Keratinocyte (primary cell): Measurements from ENCODE around the gene TPCN1. TPM values are rescaled to one million over a fixed set of nuclear protein-coding genes. Genes with fewer than 3 reads are reported as not detected.

Experiments used
- DNase-seq: peaks from one replicate; pipeline ENCODE4 v3.0.0-alpha.2; 2011; ENCODE audit warnings: low read depth, missing footprints, low spot score
- FAIRE-seq: peaks from 2 replicates; lab custom pipeline; 2011; peaks lifted over from hg19 to GRCh38; lab: Jason Lieb, UNC
- H2AFZ ChIP-seq: 2 replicates; pipeline ENCODE4 v1.6.0; 2012; ENCODE audit warnings: low read length, control low read depth, inconsistent platforms; ENCODE audit not compliant: control insufficient read depth
- H3K27ac ChIP-seq: 2 replicates; pipeline ENCODE4 v1.5.1; 2011; ENCODE audit warnings: low read length; ENCODE audit not compliant: control insufficient read depth, insufficient read depth
- H3K27me3 ChIP-seq: 3 replicates; pipeline ENCODE4 v1.6.0; 2011; ENCODE audit warnings: low read length; ENCODE audit not compliant: control insufficient read depth, insufficient read depth; ENCODE audit errors: extremely low read depth
- H3K36me3 ChIP-seq, 2 experiments: 2 replicates in 1 of 2; 3 replicates in 1 of 2; pipeline ENCODE4 v1.5.1; 2011; ENCODE audit warnings: low read length in 2 of 2, mild to moderate bottlenecking in 1 of 2; ENCODE audit not compliant: control insufficient read depth in 2 of 2, insufficient read depth in 2 of 2; ENCODE audit errors: extremely low read depth in 1 of 2
- H3K4me1 ChIP-seq: 3 replicates; pipeline ENCODE4 v1.5.1; 2011; ENCODE audit warnings: low read length; ENCODE audit not compliant: control insufficient read depth, insufficient read depth; ENCODE audit errors: extremely low read depth
- H3K4me2 ChIP-seq: 3 replicates; pipeline ENCODE4 v1.6.0; 2011; ENCODE audit warnings: low read depth, low read length; ENCODE audit not compliant: control insufficient read depth, insufficient read depth; ENCODE audit errors: extremely low read depth
- H3K4me3 ChIP-seq, 3 experiments: fragments of 200-600 bp in 1 of 3; sonication (generic) in 1 of 3; 2 replicates in 2 of 3; 3 replicates in 1 of 3; pipeline ENCODE4 v1.5.1; 2011 to 2016; ENCODE audit warnings: low read length in 3 of 3, mild to moderate bottlenecking in 3 of 3, control low read depth in 2 of 3, inconsistent platforms in 1 of 3, low read depth in 1 of 3, mixed read lengths in 1 of 3, mixed run types in 1 of 3, moderate library complexity in 1 of 3; ENCODE audit not compliant: control insufficient read depth in 2 of 3, insufficient read depth in 2 of 3; ENCODE audit errors: extremely low read depth in 1 of 3
- H3K79me2 ChIP-seq: 2 replicates; pipeline ENCODE4 v1.6.0; 2012; ENCODE audit warnings: low read length; ENCODE audit not compliant: control insufficient read depth, insufficient read depth
- H3K9ac ChIP-seq: 3 replicates; pipeline ENCODE4 v1.6.0; 2011; ENCODE audit warnings: low read length; ENCODE audit not compliant: control insufficient read depth, insufficient read depth; ENCODE audit errors: extremely low read depth
- H3K9me1 ChIP-seq: 3 replicates; pipeline ENCODE4 v1.6.0; 2011; ENCODE audit warnings: low read length; ENCODE audit not compliant: control insufficient read depth, insufficient read depth; ENCODE audit errors: extremely low read depth
- H3K9me3 ChIP-seq: 2 replicates; pipeline ENCODE4 v1.5.1; 2012; ENCODE audit warnings: low read depth, low read length; ENCODE audit not compliant: control insufficient read depth
- H4K20me1 ChIP-seq: 3 replicates; pipeline ENCODE4 v1.6.0; 2011; ENCODE audit warnings: low read length; ENCODE audit not compliant: control insufficient read depth, insufficient read depth; ENCODE audit errors: extremely low read depth
- EZH2 ChIP-seq: IDR thresholded peaks from one replicate; pipeline ENCODE4 v1.6.1; 2012; ENCODE audit warnings: inconsistent platforms, mild to moderate bottlenecking, low read length, moderate library complexity
- dilution Hi-C: fragments of 300-500 bp; cut with MboI; formaldehyde crosslinking; loops from one replicate; pipeline ENCODE4 v1.7.0; 2020; ENCODE audit warnings: low sequenced_read_pairs; ENCODE audit not compliant: extremely low pct_ligation_motif_present
- polyA plus RNA-seq, 5 experiments: library from polyadenylated mRNA; depleted of rRNA in 3 of 5; stranded (reverse) in 3 of 5; stranded (forward) in 1 of 5; unstranded in 1 of 5; fragments of >200 nt; gene quantifications; 1 replicate in 1 of 5; 2 replicates in 3 of 5; 3 replicates in 1 of 5; pipeline versions ENCODE4 v1.2.1 to v1.2.3, GENCODE V29; 2011 to 2012; ENCODE audit warnings: missing spikeins in 2 of 5, low read depth in 1 of 5, low replicate concordance in 1 of 5
- TF ChIP-seq, protein P1 (sequence below), 3 experiments: IDR thresholded peaks in 1 of 3; conservative IDR thresholded peaks in 1 of 3; optimal IDR thresholded peaks in 1 of 3; 2 replicates in 2 of 3; 3 replicates in 1 of 3; pipeline versions ENCODE3 to v1.5.1; 2011; ENCODE audit warnings: low read length in 3 of 3, mild to moderate bottlenecking in 3 of 3, moderate library complexity in 2 of 3, control low read depth in 1 of 3, inconsistent platforms in 1 of 3; ENCODE audit not compliant: insufficient read depth in 2 of 3; ENCODE audit errors: extremely low read depth in 1 of 3

Gene TPCN1
- polyA plus RNA-seq, 1 donor (not counting 4 experiments of a cell fraction or from before 2014, with no cell fraction given), result 6.8 TPM

DNA sequence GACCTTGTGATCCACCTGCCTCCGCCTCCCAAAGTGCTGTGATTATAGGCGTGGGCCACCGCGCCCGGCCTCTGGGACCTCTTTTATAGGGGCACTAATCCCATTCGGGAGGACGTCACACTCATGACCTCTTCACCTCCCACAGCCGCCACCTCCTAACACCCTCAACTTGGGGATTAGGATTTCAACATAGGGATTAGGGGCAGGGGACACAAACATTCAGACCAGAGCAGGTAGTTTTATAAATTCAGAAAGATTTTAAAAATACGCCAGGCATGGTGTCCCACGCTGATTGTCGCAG lies 49.4 kb downstream of the TPCN1 start:
- H3K27me3 ChIP-seq, result no peaks in the 10 kb centered on the region
- H3K9me3 ChIP-seq, result no peaks in the 10 kb centered on the region
- H3K36me3 ChIP-seq, result peaks cover 0 to 11% of the 10 kb centered on the region in 2 experiments
- no peak for TF ChIP-seq EZH2
- TF ChIP-seq, protein P1, sequence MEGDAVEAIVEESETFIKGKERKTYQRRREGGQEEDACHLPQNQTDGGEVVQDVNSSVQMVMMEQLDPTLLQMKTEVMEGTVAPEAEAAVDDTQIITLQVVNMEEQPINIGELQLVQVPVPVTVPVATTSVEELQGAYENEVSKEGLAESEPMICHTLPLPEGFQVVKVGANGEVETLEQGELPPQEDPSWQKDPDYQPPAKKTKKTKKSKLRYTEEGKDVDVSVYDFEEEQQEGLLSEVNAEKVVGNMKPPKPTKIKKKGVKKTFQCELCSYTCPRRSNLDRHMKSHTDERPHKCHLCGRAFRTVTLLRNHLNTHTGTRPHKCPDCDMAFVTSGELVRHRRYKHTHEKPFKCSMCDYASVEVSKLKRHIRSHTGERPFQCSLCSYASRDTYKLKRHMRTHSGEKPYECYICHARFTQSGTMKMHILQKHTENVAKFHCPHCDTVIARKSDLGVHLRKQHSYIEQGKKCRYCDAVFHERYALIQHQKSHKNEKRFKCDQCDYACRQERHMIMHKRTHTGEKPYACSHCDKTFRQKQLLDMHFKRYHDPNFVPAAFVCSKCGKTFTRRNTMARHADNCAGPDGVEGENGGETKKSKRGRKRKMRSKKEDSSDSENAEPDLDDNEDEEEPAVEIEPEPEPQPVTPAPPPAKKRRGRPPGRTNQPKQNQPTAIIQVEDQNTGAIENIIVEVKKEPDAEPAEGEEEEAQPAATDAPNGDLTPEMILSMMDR (optimal IDR thresholded peaks at IDR 0.05 in 1 of 3, IDR thresholded peaks at IDR 0.05 in 1 of 3, conservative IDR thresholded peaks at IDR 0.05 in 1 of 3; ENCODE audit: extremely low read depth in 1 of 3, insufficient read depth in 2 of 3, low read length in 3 of 3), result no peak
- H4K20me1 ChIP-seq, result no peaks in the 10 kb centered on the region
- H3K4me2 ChIP-seq, result no peak overlapping the region
- no peak overlapping the region for H3K9ac ChIP-seq
- no peaks in the 10 kb centered on the region for H3K4me1 ChIP-seq
- DNase-seq (no peak), FAIRE-seq (no peak)
- H3K27ac ChIP-seq, result no peak overlapping the region
- no peak overlapping the region for H2AFZ ChIP-seq
- dilution Hi-C loops, result no loop called here
- H3K9me1 ChIP-seq, result no peaks in the 10 kb centered on the region
- no peaks in the 10 kb centered on the region for H3K79me2 ChIP-seq
- H3K4me3 ChIP-seq, result no peak overlapping the region

DNA sequence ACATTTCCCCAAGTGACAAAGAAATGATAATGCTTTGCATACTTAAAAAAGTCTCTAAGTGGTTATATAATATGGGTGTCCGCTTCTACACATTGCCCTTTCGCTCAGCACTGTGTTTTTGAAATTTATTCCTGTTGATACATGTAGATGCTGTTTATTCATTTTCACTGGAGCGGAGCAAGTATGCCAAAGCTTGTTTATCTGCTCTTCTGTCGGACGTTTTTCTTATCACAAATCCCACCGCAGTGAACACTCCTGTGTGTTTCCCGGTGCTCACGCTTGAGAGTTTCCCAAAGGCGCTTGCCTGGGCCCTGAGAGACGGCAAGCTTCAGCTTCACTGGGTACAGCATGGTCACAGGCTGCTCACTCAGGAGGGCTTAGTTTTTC lies 50.2 kb downstream of the TPCN1 start:
- H3K9me3 ChIP-seq, result no peaks in the 10 kb centered on the region
- H3K27ac ChIP-seq, result no peak overlapping the region
- no peaks in the 10 kb centered on the region for H3K79me2 ChIP-seq
- no peaks in the 10 kb centered on the region for H3K9me1 ChIP-seq
- H4K20me1 ChIP-seq, result no peaks in the 10 kb centered on the region
- peaks cover 0 to 8% of the 10 kb centered on the region in 2 experiments for H3K36me3 ChIP-seq
- dilution Hi-C loops, result no loop called here
- no peak overlapping the region for H2AFZ ChIP-seq
- H3K9ac ChIP-seq, result no peak overlapping the region
- H3K4me1 ChIP-seq, result no peaks in the 10 kb centered on the region
- H3K27me3 ChIP-seq, result no peaks in the 10 kb centered on the region
- no peak for FAIRE-seq
- H3K4me3 ChIP-seq, result no peak overlapping the region
- no peak overlapping the region for H3K4me2 ChIP-seq
- TF ChIP-seq EZH2, result no peak
- TF ChIP-seq, protein P1 (optimal IDR thresholded peaks at IDR 0.05 in 1 of 3, IDR thresholded peaks at IDR 0.05 in 1 of 3, conservative IDR thresholded peaks at IDR 0.05 in 1 of 3; ENCODE audit: extremely low read depth in 1 of 3, insufficient read depth in 2 of 3, low read length in 3 of 3), result no peak
- no peak for DNase-seq
